ENCODE results near the gene LPIN3. TPM values are rescaled to one million over a fixed set of nuclear protein-coding genes. Genes with fewer than 3 reads are reported as not detected.
A peak's percentile ranks its signal among the peaks of the same experiment; 100 is the strongest.

LPIN3 gene
- total RNA-seq, 1 experiment from 2014 or later = 15.3 TPM

GRCh38 chr20:41392871-41393704 lies 52.5 kb downstream of the LPIN3 start:
- no peak for DNase-seq (ENCODE audit: low read depth)

- no peak for DNase-seq (ENCODE audit: low read depth)
Measured at GRCh38 chr20:41393705-41394066, 53.1 kb downstream of the LPIN3 start.

GRCh38 chr20:41394081-41394480 lies 53.5 kb downstream of the LPIN3 start:
- no peak for DNase-seq (ENCODE audit: low read depth)

DNA sequence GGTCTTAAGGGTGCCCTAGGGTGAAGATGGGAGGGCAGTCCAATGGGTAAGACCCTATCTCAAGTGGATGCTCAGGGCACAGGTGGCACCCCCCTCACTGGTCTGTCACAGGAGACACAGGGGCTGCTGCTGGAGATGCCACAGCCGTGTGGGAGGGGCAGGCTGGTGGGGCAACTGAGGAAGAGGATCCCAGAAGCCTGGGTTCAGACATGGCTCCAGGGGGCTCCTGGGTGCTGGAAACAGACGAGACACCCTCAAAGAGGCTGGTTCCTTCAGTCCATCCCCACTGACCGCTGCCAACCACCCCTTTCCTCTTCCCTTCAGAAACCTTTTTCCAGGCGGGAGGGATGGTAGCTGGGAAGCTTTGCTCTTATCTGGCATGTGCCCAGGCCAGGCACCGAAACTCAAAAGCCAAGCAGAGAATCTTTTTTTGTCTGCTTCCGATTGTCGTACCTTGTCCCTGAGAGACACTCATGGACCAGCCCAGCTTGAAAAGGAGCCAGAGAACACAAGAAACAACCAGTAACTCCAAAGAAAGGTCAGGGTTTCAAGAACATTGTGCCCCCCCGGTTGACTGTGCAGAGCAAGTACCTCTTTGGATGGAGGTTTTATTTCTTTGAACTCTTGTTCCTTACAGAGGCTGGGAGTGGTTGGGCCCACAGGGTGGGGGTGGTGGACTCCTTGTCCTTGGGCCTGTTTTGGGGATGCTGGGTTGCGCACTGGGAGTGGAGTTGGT lies 54.5 kb downstream of the LPIN3 start:
- DNase-seq (ENCODE audit: low read depth) = no peak

GRCh38 chr20:41395667-41396664 lies 55.3 kb downstream of the LPIN3 start:
- DNase-seq (ENCODE audit: low read depth) = no peak

GRCh38 chr20:41398408-41398807 lies 57.8 kb downstream of the LPIN3 start:
- no peak for DNase-seq (ENCODE audit: low read depth)

DNA sequence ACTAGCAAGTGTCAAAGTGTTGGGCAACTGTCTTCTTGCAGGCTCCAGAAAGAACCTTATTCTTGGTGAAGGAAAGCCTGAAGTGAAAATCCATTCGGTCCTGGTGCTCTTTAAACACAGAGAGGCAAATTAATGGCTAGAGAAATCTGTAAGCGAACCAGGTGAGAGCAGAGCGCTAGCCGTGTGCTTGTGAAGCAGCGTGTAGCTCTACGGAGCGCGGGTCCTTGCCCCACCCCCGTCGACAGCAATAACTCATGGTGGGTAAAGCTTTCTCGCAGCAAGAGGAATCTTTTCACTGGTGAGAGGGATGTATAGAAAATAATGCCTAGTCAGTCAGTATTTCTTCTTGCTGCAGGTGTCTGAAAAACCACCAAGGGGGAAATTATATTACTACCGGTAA lies 63.0 kb downstream of the LPIN3 start:
- DNase-seq (ENCODE audit: low read depth) = no peak

GRCh38 chr20:41405436-41405835 lies 64.8 kb downstream of the LPIN3 start:
- peak; percentile 37 for DNase-seq (ENCODE audit: low read depth)

DNA sequence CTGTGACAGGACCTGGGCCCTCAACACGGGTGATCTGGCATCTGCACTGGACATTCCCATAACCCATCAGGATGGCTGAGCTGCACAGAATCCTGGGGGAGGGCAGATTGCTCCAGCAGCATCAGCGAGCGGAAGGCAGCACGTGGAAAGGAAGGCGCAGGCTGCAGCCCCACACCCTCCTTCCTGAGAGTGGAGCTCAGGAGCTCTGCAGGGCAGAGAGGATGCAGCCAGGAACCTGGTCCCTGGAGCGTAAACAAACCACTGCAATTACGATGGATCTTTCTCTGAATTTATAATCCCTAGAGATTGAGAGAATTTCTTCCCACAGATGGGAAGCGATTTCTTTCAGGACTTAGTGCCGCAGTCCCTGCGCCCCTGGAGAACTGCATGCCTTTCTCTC lies 65.7 kb downstream of the LPIN3 start:
- no peak for DNase-seq (ENCODE audit: low read depth)

DNA sequence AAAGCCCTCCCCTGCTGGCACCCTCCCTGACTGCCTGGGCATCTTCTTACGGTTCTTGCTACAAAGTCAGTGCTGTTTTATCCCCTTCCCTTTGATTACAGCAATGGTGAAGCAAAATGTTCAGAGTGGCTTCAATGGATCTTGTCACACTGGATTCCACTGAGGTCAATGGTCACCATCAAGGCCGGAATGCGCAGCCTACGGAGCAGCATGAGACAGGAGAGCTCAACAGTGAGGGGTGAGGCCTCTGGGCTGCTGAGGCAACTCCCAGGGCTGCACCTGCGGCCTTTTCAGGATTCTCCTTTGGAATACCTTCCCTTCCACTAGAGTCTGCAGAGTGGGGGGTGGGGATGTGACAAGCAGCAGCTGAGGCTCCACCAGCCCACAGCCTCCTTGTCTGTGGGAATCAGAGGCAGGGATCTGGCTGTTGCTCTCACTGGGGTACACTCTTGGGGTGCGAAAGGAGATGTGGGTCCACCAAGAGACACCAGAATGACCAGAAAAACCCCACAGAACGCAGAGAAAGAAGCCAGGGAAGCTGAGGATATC lies 66.3 kb downstream of the LPIN3 start:
- DNase-seq (ENCODE audit: low read depth) = no peak

GRCh38 chr20:41407607-41408006 lies 67.0 kb downstream of the LPIN3 start:
- DNase-seq (ENCODE audit: low read depth) = no peak

DNA sequence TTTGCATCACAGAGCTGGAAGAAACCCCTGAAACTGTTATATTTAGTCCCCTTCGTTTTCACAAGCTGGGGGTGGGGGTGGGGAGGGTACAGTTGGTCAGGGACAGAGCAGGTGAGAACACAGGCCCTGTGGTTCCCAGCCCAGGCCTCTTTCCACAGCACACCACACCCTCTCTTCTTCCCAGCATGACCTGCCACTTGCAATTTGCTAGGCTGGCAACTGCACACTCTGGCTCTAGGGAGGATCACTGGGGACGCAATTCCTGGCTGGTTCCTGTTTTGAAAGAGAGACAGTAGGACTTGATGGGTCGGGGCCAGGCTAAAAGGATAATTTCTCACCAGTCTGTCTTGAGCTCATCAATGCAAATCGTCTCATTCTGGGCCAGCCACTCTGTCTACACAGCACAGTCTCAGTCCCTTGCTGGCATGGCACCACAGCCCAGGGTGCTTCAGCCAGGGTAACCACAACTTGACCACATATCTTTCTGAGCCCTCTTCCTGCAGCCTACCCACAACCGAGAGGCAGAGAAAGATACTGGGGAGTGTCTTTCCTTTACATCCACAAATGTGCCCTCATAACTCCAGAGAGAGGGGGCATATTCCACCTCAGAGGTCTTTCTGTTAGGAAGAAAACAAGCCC lies 67.7 kb downstream of the LPIN3 start:
- DNase-seq (ENCODE audit: low read depth) = no peak

GRCh38 chr20:41408986-41409385 lies 68.4 kb downstream of the LPIN3 start:
- DNase-seq (ENCODE audit: low read depth) = peak; percentile 44

Other genes starting within 250 kb of the LPIN3 start
- 75.9 and 81.2 TPM in 2 replicates for gene PLCG1, start 203.3 kb upstream of the LPIN3 start, total RNA-seq (2014; rRNA removed)
- 31.6 and 35.1 TPM in 2 replicates for gene ZHX3, start 23.1 kb upstream of the LPIN3 start, total RNA-seq (2014; rRNA removed)
- gene EMILIN3, start 26.0 kb downstream of the LPIN3 start, total RNA-seq (2014; rRNA removed) = not detected in 2 replicates

Measured in LHCN-M2 (cell line).